Fibroblast of lung (primary cell): ENCODE data around the gene FGF5. TPM values are rescaled to one million over a fixed set of nuclear protein-coding genes. Genes with fewer than 3 reads are reported as not detected.

Source experiments
- DNase-seq, 2 donors: peaks; one replicate each; pipeline versions ENCODE4 v3.0.0 to v3.0.0-alpha.2; 2010; ENCODE audit warnings: low read depth in 2 of 2
- H2AFZ ChIP-seq: 2 replicates; pipeline ENCODE4 v1.5.1; 2012; ENCODE audit warnings: low read length, control low read depth, inconsistent platforms
- H3K27ac ChIP-seq: 2 replicates; pipeline ENCODE4 v1.5.1; 2011; ENCODE audit warnings: low read length, control low read depth; ENCODE audit not compliant: insufficient read depth
- H3K27me3 ChIP-seq: 2 replicates; pipeline ENCODE4 v1.5.1; 2011; ENCODE audit warnings: mild to moderate bottlenecking, low read length; ENCODE audit not compliant: control insufficient read depth, insufficient read depth
- H3K36me3 ChIP-seq: 2 replicates; pipeline ENCODE4 v1.5.1; 2011; ENCODE audit warnings: low read length; ENCODE audit not compliant: control insufficient read depth, insufficient read depth
- H3K4me1 ChIP-seq: 2 replicates; pipeline ENCODE4 v1.5.1; 2011; ENCODE audit warnings: low read length; ENCODE audit not compliant: control insufficient read depth, insufficient read depth; ENCODE audit errors: extremely low read depth
- H3K4me2 ChIP-seq: 2 replicates; pipeline ENCODE4 v1.5.1; 2011; ENCODE audit warnings: low read length, control low read depth; ENCODE audit not compliant: insufficient read depth; ENCODE audit errors: extremely low read depth
- H3K4me3 ChIP-seq, 4 experiments: fragments of 200-600 bp in 1 of 4; sonication (generic) in 1 of 4; replicated peaks in 1 of 4; 2 replicates each; pipeline ENCODE4 v1.5.1; 2011 to 2016; ENCODE audit warnings: low read length in 4 of 4, low read depth in 3 of 4, mild to moderate bottlenecking in 3 of 4, control low read depth in 2 of 4, inconsistent platforms in 1 of 4, mixed read lengths in 1 of 4; ENCODE audit not compliant: insufficient read depth in 1 of 4; ENCODE audit errors: control extremely low read depth in 1 of 4
- H3K79me2 ChIP-seq: 2 replicates; pipeline ENCODE4 v1.5.1; 2012; ENCODE audit warnings: mild to moderate bottlenecking, low read length, inconsistent platforms; ENCODE audit not compliant: control insufficient read depth, insufficient read depth
- H3K9ac ChIP-seq: 2 replicates; pipeline ENCODE4 v1.5.1; 2011; ENCODE audit warnings: mild to moderate bottlenecking, low read length, control low read depth; ENCODE audit not compliant: insufficient read depth
- H3K9me3 ChIP-seq: 2 replicates; pipeline ENCODE4 v1.5.1; 2012; ENCODE audit warnings: low read depth, low read length; ENCODE audit not compliant: control insufficient read depth, insufficient read depth
- H4K20me1 ChIP-seq: 2 replicates; pipeline ENCODE4 v1.5.1; 2011; ENCODE audit warnings: low read length; ENCODE audit not compliant: control insufficient read depth, insufficient read depth; ENCODE audit errors: extremely low read depth
- CTCF ChIP-seq, 2 donors: IDR thresholded peaks in 1 of 2; conservative IDR thresholded peaks in 1 of 2; 1 replicate in 1 of 2; 2 replicates in 1 of 2; pipeline ENCODE4 v1.5.1; 2011 to 2012; ENCODE audit warnings: low read length in 2 of 2, control low read depth in 1 of 2, inconsistent platforms in 1 of 2, low read depth in 1 of 2, mild to moderate bottlenecking in 1 of 2
- EZH2 ChIP-seq: IDR thresholded peaks from 2 replicates; pipeline ENCODE4 v1.5.1; 2012; ENCODE audit warnings: low read length, control low read depth, mild to moderate bottlenecking; ENCODE audit errors: missing control alignments
- polyA plus RNA-seq, 2 donors: library from polyadenylated mRNA; depleted of rRNA in 1 of 2; stranded (reverse) in 1 of 2; unstranded in 1 of 2; fragments of >200 nt; gene quantifications; 2 replicates each; pipeline ENCODE4 v1.2.1, GENCODE V29; 2011 to 2012; ENCODE audit warnings: missing spikeins in 1 of 2
- total RNA-seq: library from RNA; depleted of rRNA; stranded (reverse); fragments of >200 nt; gene quantifications from 2 replicates; pipeline ENCODE4 v1.2.1, GENCODE V29; 2014

The FGF5 gene
- total and polyA plus RNA-seq, 2 donors (not counting 1 experiment from before 2014, with no cell fraction given): 25.8 to 56.4 TPM

GRCh38 chr4:80253510-80253909 is 13.0 kb upstream of the FGF5 start:
- Histone ChIP-seq H3K9me3 (no peaks in the 10 kb centered on the region), H2AFZ (peak overlapping the region; percentile 5), H3K27me3 (no peaks in the 10 kb centered on the region), H3K4me2 (no peak overlapping the region), H3K9ac (no peak overlapping the region), H3K79me2 (no peaks in the 10 kb centered on the region), H4K20me1 (no peaks in the 10 kb centered on the region), H3K4me3 (no peak overlapping the region), H3K27ac (no peak overlapping the region), H3K36me3 (no peaks in the 10 kb centered on the region), H3K4me1 (peaks cover 6% of the 10 kb centered on the region)
- no peak for TF ChIP-seq CTCF (conservative IDR thresholded peaks at IDR 0.05 in 1 of 2, IDR thresholded peaks at IDR 0.05 in 1 of 2; ENCODE audit: low read depth in 1 of 2, low read length in 2 of 2)
- no peak for TF ChIP-seq EZH2
- DNase-seq: no peak

- Histone ChIP-seq H3K4me3 (no peak overlapping the region), H3K27me3 (no peaks in the 10 kb centered on the region), H2AFZ (no peak overlapping the region), H3K4me1 (peaks cover 6% of the 10 kb centered on the region), H3K36me3 (no peaks in the 10 kb centered on the region), H3K9ac (no peak overlapping the region), H3K4me2 (no peak overlapping the region), H3K9me3 (no peaks in the 10 kb centered on the region), H3K79me2 (no peaks in the 10 kb centered on the region), H3K27ac (no peak overlapping the region), H4K20me1 (no peaks in the 10 kb centered on the region)
- TF ChIP-seq EZH2 (no peak), CTCF (conservative IDR thresholded peaks at IDR 0.05 in 1 of 2, IDR thresholded peaks at IDR 0.05 in 1 of 2; ENCODE audit: low read depth in 1 of 2, low read length in 2 of 2) (no peak)
- no peak for DNase-seq
These were observed 12.3 kb upstream of the FGF5 start for GRCh38 chr4:80254114-80254513.

GRCh38 chr4:80255329-80256095 is 11.0 kb upstream of the FGF5 start:
- no peaks in the 10 kb centered on the region for H3K36me3 ChIP-seq
- peak overlapping the region; percentile 8 for H2AFZ ChIP-seq
- no peak overlapping the region for H3K9ac ChIP-seq
- no peaks in the 10 kb centered on the region for H3K9me3 ChIP-seq
- H3K27me3 ChIP-seq: no peaks in the 10 kb centered on the region
- peak overlapping the region in 2 of 4 experiments; percentile 12 to 14 for H3K4me3 ChIP-seq
- H3K79me2 ChIP-seq: no peaks in the 10 kb centered on the region
- no peaks in the 10 kb centered on the region for H4K20me1 ChIP-seq
- TF ChIP-seq CTCF (conservative IDR thresholded peaks at IDR 0.05 in 1 of 2, IDR thresholded peaks at IDR 0.05 in 1 of 2; ENCODE audit: low read depth in 1 of 2, low read length in 2 of 2): no peak
- TF ChIP-seq EZH2: no peak
- peak in 1 of 2 donors; percentile 60 for DNase-seq
- peak overlapping the region; percentile 62 for H3K27ac ChIP-seq
- H3K4me1 ChIP-seq: peaks cover 6% of the 10 kb centered on the region
- peak overlapping the region; percentile 62 for H3K4me2 ChIP-seq
